Mucosa of rectum (tissue), 2 donors: ENCODE measurements around the gene C2CD2L.

Source experiments
- H3K27ac ChIP-seq, 2 donors: one replicate each; pipeline ENCODE4 v1.7.0; 2013; ENCODE audit warnings: inconsistent platforms in 2 of 2, low read depth in 2 of 2, low read length in 2 of 2
- H3K27me3 ChIP-seq, 2 donors: one replicate each; pipeline ENCODE4 v1.7.0; 2013; ENCODE audit warnings: low read length in 2 of 2; ENCODE audit not compliant: control insufficient read depth in 2 of 2, insufficient read depth in 2 of 2
- H3K36me3 ChIP-seq, 2 donors: one replicate each; pipeline ENCODE4 v1.7.0; 2013; ENCODE audit warnings: low read length in 2 of 2; ENCODE audit not compliant: control insufficient read depth in 2 of 2, insufficient read depth in 2 of 2
- H3K4me1 ChIP-seq, 2 donors: one replicate each; pipeline ENCODE4 v1.7.0; 2013; ENCODE audit warnings: low read length in 2 of 2, mild to moderate bottlenecking in 1 of 2; ENCODE audit not compliant: control insufficient read depth in 2 of 2, insufficient read depth in 2 of 2
- H3K4me3 ChIP-seq, 2 donors: one replicate each; pipeline ENCODE4 v1.7.0; 2013; ENCODE audit warnings: low read length in 2 of 2
- H3K9ac ChIP-seq, 2 donors: one replicate each; pipeline ENCODE4 v1.7.0; 2013; ENCODE audit warnings: low read length in 2 of 2, low read depth in 1 of 2, mild to moderate bottlenecking in 1 of 2
- H3K9me3 ChIP-seq, 2 donors: one replicate each; pipeline ENCODE4 v1.7.0; 2013; ENCODE audit warnings: low read length in 2 of 2; ENCODE audit not compliant: control insufficient read depth in 2 of 2
- donor health status: healthy.
- donor health status: Normal muscosa, but diverticular disease.

C2CD2L gene

DNA sequence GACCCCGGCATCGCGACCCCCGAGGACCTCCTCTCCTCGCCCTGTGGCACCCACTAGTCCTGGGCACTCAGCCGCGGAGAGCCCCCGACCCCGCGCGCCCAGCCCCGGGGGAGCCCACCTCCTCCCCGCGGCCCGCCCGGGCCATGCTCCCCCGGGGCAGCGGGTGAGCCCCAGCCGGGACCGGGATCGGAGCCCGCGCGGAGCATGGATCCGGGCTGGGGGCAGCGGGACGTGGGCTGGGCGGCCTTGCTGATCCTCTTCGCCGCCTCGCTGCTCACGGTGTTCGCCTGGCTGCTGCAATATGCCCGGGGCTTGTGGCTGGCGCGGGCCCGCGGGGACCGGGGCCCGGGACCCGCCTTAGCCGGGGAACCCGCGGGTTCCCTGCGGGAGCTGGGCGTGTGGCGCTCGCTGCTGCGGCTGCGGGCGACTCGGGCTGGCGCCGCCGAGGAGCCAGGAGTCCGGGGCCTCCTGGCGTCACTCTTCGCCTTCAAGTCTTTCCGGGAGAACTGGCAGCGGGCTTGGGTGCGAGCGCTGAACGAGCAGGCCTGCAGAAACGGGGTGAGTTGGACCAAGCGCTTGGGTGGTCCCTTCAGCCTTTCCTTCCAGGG lies 498 bp downstream of the C2CD2L start:
- Histone ChIP-seq H3K27ac (peak overlapping the region; percentile 78 to 79), H3K27me3 (no peaks in the 10 kb centered on the region), H3K4me1 (peaks cover 19 to 32% of the 10 kb centered on the region in 2 donors), H3K36me3 (peaks cover 22 to 29% of the 10 kb centered on the region in 2 donors), H3K9ac (peak overlapping the region; percentile 78), H3K4me3 (peak overlapping the region; percentile 80 to 89), H3K9me3 (no peaks in the 10 kb centered on the region)

DNA sequence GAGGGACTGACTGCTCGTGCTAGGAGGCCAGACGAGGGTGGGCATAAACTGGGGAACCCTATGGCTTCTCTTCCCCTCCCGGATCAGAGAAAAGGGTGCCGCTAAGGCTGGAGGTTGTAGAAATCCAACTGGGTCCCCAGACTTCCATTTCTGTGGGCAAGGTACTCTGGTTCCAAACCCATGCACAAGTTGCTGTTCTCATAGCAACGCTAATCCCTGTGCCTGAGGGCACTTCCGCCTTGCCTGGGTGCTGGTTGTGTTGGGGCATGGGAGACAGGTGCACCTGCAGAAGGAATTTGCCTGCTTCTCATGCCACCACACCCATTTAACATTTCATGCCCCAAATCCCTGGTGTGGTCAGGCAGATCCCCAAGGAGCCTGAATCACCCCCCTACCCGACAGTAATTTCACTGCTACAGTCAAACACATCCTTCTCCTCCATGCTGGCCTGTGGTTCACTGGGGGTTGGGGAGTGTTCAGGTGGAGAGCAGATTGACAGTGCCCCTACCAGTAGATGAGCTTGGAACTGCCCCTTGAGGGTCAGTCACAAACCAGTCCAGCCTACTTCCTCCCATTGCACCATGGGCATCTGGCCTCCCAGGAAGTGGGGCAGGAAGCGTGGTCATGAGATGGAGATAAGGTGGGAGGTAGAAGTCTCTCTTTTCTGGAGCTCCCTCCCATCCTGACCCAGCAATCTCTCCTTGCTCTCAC lies 1.2 kb downstream of the C2CD2L start:
- Histone ChIP-seq H3K9me3 (no peaks in the 10 kb centered on the region), H3K4me3 (peak overlapping the region; percentile 80 to 89), H3K36me3 (peaks cover 25 to 33% of the 10 kb centered on the region in 2 donors), H3K27me3 (no peaks in the 10 kb centered on the region), H3K4me1 (peaks cover 15 to 26% of the 10 kb centered on the region in 2 donors), H3K9ac (peak overlapping the region; percentile 78), H3K27ac (peak overlapping the region; percentile 78 to 79)

DNA sequence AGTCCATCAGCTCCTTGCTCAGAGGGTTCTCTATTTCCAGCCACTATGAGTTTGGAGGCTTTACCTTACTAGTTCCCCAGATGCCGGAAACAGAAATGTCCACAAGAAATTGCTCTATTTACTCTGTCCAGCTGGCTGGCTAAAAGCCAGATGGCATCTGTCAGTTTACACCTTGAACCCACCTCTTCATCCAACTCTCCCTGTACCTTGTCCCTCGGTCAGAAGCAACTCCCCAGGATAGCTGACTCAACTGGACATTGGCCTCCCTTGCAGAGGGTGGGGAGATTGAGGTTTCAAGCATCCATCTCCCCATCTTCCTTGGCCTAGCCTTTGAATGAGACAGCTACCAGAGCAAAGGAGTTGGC lies 1.7 kb downstream of the C2CD2L start:
- Histone ChIP-seq H3K27me3 (no peaks in the 10 kb centered on the region), H3K27ac (peak overlapping the region; percentile 78 to 79), H3K36me3 (peaks cover 28 to 37% of the 10 kb centered on the region in 2 donors), H3K9ac (no peak overlapping the region), H3K4me3 (peak overlapping the region; percentile 80 to 89), H3K4me1 (peaks cover 15 to 26% of the 10 kb centered on the region in 2 donors), H3K9me3 (no peaks in the 10 kb centered on the region)

DNA sequence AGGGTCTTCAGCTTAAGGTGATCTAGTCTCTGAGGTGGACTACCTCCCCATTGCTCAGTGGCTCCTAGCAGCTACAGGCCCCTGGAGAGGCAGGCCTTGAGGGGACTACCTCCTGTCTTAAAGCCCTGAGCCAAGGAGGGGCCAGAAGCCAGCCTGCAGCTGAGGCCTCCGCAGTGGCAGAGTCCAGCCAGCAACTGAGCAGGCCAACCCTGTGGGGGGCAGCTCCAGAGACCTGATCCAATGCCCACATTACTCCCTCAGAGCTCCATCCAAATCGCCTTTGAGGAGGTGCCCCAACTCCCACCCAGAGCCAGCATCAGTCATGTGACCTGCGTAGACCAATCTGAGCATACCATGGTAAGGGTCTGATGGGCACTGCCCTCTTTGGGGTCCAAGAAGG lies 2.7 kb downstream of the C2CD2L start:
- peak overlapping the region in 1 of 2 donors; percentile 6 for H3K9ac ChIP-seq

DNA sequence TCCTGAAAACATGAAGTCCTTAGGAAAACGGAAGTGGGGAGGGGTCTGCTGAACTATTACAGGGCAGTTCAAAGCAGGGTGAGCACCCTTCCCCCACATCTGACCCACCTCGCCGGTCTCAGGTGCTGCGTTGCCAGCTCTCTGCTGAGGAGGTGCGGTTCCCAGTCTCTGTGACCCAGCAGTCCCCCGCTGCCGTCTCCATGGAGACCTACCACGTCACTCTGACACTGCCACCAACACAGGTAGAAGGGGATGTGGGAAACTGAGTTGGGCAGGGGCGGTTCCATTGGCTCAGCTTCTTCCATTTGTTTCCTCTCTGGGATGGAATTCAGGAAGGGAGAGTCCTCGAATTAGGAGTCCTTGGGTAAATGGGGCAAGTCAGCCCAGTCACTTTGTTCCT lies 3.3 kb downstream of the C2CD2L start:
- Histone ChIP-seq H3K4me3 (no peak overlapping the region), H3K36me3 (peaks cover 37 to 45% of the 10 kb centered on the region in 2 donors), H3K4me1 (peaks cover 15 to 26% of the 10 kb centered on the region in 2 donors), H3K27ac (no peak overlapping the region), H3K27me3 (no peaks in the 10 kb centered on the region), H3K9ac (no peak overlapping the region), H3K9me3 (no peaks in the 10 kb centered on the region)

More for the DNA sequence above, 2.7 kb downstream of the C2CD2L start:
- Histone ChIP-seq H3K27me3 (no peaks in the 10 kb centered on the region), H3K9me3 (no peaks in the 10 kb centered on the region), H3K36me3 (peaks cover 34 to 43% of the 10 kb centered on the region in 2 donors), H3K27ac (no peak overlapping the region), H3K4me1 (peaks cover 15 to 26% of the 10 kb centered on the region in 2 donors), H3K4me3 (peak overlapping the region in 1 of 2 donors; percentile 13)

DNA sequence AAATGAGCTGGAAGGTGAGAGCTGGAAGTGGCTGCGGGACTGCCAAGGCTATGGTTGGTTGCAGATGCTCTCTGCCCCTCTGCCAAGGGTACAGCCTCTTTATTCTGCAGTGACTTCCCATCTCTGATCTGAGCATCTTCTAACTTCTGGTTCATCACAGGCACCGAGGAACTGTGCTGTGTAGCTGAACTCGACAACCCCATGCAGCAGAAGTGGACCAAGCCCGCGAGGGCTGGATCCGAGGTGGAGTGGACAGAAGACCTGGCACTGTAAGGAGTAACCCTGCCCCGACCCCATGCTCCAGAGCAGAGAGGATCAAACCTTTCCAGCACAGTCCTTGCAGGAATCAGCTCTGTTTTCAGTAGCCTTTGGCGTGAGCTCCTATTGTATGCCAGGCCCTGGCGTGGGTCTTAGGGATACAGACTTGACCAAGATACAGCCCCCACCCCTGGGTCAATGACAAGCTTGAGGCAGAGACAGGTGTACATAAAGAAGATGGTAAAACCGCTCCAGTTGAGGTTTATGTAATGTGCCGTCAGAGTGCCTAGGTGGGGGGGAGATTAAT lies 4.3 kb downstream of the C2CD2L start:
- Histone ChIP-seq H3K9me3 (no peaks in the 10 kb centered on the region), H3K36me3 (peaks cover 43 to 51% of the 10 kb centered on the region in 2 donors), H3K27me3 (no peaks in the 10 kb centered on the region), H3K27ac (no peak overlapping the region), H3K4me3 (no peak overlapping the region), H3K4me1 (peaks cover 11 to 22% of the 10 kb centered on the region in 2 donors), H3K9ac (no peak overlapping the region)

DNA sequence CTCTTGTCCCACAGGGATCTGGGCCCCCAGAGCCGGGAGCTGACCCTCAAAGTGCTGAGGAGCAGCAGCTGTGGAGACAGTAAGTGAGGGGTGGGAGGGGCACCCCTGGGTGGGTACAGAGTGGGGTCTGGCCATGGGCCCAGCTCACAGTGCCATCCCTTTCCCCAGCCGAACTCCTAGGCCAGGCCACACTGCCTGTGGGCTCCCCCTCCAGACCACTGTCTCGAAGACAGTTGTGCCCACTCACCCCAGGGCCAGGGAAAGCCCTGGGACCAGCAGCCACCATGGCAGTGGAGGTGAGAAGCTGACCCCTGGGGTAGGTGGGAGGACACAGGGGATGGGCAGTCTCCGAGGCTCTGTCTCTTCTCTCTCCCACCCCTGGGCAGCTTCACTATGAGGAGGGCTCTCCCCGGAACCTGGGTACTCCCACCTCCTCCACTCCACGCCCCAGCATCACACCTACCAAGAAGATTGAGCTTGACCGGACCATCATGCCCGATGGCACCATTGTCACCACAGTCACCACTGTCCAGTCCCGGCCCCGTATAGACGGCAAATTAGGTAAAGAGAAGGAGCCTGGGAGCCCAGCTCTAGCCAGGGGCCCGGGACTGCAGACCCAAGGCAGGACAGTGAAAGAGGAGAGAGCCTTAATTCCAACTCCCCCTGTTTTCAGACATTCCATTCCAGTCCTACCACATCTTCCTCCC lies 5.3 kb downstream of the C2CD2L start:
- Histone ChIP-seq H3K9ac (no peak overlapping the region), H3K27ac (no peak overlapping the region), H3K4me1 (peaks cover 9 to 17% of the 10 kb centered on the region in 2 donors), H3K27me3 (no peaks in the 10 kb centered on the region), H3K36me3 (peaks cover 43 to 56% of the 10 kb centered on the region in 2 donors), H3K9me3 (no peaks in the 10 kb centered on the region), H3K4me3 (no peak overlapping the region)

DNA sequence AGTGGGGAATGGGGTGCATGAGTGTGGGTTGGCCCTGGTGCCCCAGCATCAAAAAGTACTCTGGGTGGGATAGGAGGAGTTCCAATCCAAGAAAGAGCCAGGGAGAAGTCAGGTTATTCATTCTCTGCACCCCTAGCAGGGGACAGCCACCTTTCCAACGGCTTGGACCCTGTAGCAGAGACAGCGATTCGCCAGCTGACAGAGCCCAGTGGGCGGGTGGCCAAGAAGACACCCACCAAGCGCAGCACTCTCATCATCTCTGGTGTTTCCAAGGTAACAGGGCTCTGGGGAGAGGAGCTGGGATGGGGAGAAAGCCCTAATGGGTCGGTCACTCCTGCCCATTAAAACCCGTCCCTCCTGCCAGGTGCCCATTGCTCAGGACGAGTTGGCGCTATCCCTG lies 6.6 kb downstream of the C2CD2L start:
- no peaks in the 10 kb centered on the region for H3K27me3 ChIP-seq
- H3K9ac ChIP-seq: no peak overlapping the region
- H3K27ac ChIP-seq: no peak overlapping the region
- H3K4me1 ChIP-seq: peaks cover 8 to 9% of the 10 kb centered on the region in 2 donors
- no peaks in the 10 kb centered on the region for H3K9me3 ChIP-seq
- H3K36me3 ChIP-seq: peaks cover 43 to 59% of the 10 kb centered on the region in 2 donors
- no peak overlapping the region for H3K4me3 ChIP-seq

DNA sequence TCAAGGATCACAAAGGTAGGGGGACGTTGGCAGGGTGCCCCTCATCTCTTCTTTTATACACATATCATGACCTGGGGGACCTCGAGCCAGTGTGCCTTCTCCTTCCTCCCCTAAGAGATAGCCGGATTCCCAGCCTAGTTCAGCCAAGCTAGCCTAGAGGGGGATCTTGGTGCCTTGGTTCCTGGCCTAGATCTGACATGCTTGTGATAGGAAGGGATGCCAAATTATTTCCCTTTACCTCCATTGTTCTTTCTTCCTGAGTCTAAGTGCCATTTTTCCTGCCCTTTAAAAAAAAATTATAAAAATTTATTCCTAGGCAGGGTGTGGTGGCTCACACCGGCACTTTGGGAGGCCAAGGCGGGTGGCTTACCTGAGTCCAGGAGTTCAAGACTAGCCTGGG lies 7.2 kb downstream of the C2CD2L start:
- Histone ChIP-seq H3K4me1 (peaks cover 2 to 4% of the 10 kb centered on the region in 2 donors), H3K27me3 (no peaks in the 10 kb centered on the region), H3K9ac (no peak overlapping the region), H3K36me3 (peaks cover 41 to 59% of the 10 kb centered on the region in 2 donors), H3K4me3 (no peak overlapping the region), H3K9me3 (no peaks in the 10 kb centered on the region), H3K27ac (no peak overlapping the region)
